Mesenchymal stem cell (in vitro differentiated cells and primary cell): ENCODE measurements around the gene TMEM140.
A peak's percentile ranks its signal among the peaks of the same experiment; 100 is the strongest.

Experiments
- DNase-seq: peaks from one replicate; pipeline ENCODE4 v3.0.0-alpha.2; 2013
- H2AFZ ChIP-seq: one replicate; pipeline ENCODE4 v1.6.1; 2013; ENCODE audit warnings: low read depth, mild to moderate bottlenecking, control low read depth, inconsistent platforms, low read length, moderate library complexity
- H2AK5ac ChIP-seq: 2 replicates; pipeline ENCODE4 v1.6.1; 2013; ENCODE audit warnings: low read length, moderate library complexity, mild to moderate bottlenecking, inconsistent platforms; ENCODE audit not compliant: severe bottlenecking
- H2BK120ac ChIP-seq: one replicate; pipeline ENCODE4 v1.6.1; 2013; ENCODE audit warnings: low read depth, mild to moderate bottlenecking, inconsistent platforms, low read length, moderate library complexity
- H2BK12ac ChIP-seq, 2 experiments: one replicate each; pipeline ENCODE4 v1.6.1; 2013; ENCODE audit warnings: inconsistent platforms in 2 of 2, low read length in 2 of 2, mild to moderate bottlenecking in 2 of 2, moderate library complexity in 2 of 2, control low read depth in 1 of 2
- H2BK15ac ChIP-seq: one replicate; pipeline ENCODE4 v1.6.1; 2013; ENCODE audit warnings: mild to moderate bottlenecking, low read depth, inconsistent platforms; ENCODE audit not compliant: poor library complexity, severe bottlenecking
- H2BK5ac ChIP-seq: 2 replicates; pipeline ENCODE4 v1.6.1; 2013; ENCODE audit warnings: low read depth, mild to moderate bottlenecking, low read length, control low read depth, inconsistent platforms; ENCODE audit not compliant: poor library complexity, severe bottlenecking
- H3K14ac ChIP-seq, 2 experiments: one replicate each; pipeline ENCODE4 v1.6.1; 2013; ENCODE audit warnings: inconsistent platforms in 2 of 2, low read length in 2 of 2, control low read depth in 1 of 2, mild to moderate bottlenecking in 1 of 2, moderate library complexity in 1 of 2
- H3K18ac ChIP-seq, 2 experiments: one replicate each; pipeline ENCODE4 v1.6.1; 2013; ENCODE audit warnings: inconsistent platforms in 2 of 2, low read length in 2 of 2, control low read depth in 1 of 2, low read depth in 1 of 2, mild to moderate bottlenecking in 1 of 2
- H3K23ac ChIP-seq, 2 experiments: one replicate each; pipeline ENCODE4 v1.6.1; 2013; ENCODE audit warnings: inconsistent platforms in 2 of 2, low read length in 2 of 2, mild to moderate bottlenecking in 2 of 2, moderate library complexity in 2 of 2, control low read depth in 1 of 2
- H3K27ac ChIP-seq: 2 replicates; pipeline ENCODE4 v1.5.1; 2013; ENCODE audit warnings: mild to moderate bottlenecking, moderate library complexity, low read length, control low read depth, inconsistent platforms; ENCODE audit not compliant: poor library complexity, severe bottlenecking
- H3K27me3 ChIP-seq, 2 experiments: 2 replicates each; pipeline versions ENCODE4 v1.6.1 to v1.7.0; 2013; ENCODE audit warnings: low read length in 2 of 2, mild to moderate bottlenecking in 2 of 2, moderate library complexity in 2 of 2, control low read depth in 1 of 2, inconsistent platforms in 1 of 2; ENCODE audit not compliant: control insufficient read depth in 1 of 2, insufficient read depth in 1 of 2
- H3K36me3 ChIP-seq, 2 experiments: 2 replicates each; pipeline versions ENCODE4 v1.6.1 to v1.7.0; 2013; ENCODE audit warnings: low read length in 2 of 2, control low read depth in 1 of 2, inconsistent platforms in 1 of 2, low read depth in 1 of 2, mild to moderate bottlenecking in 1 of 2; ENCODE audit not compliant: insufficient read depth in 2 of 2, control insufficient read depth in 1 of 2
- H3K4ac ChIP-seq, 2 experiments: one replicate each; pipeline ENCODE4 v1.6.1; 2013; ENCODE audit warnings: inconsistent platforms in 2 of 2, low read length in 2 of 2, mild to moderate bottlenecking in 2 of 2, moderate library complexity in 2 of 2, control low read depth in 1 of 2, low read depth in 1 of 2
- H3K4me1 ChIP-seq: 2 replicates; pipeline ENCODE4 v1.6.1; 2013; ENCODE audit warnings: low read depth, low read length, control low read depth; ENCODE audit not compliant: control insufficient read depth, insufficient read depth
- H3K4me2 ChIP-seq: 2 replicates; pipeline ENCODE4 v1.6.1; 2013; ENCODE audit warnings: low read length, mild to moderate bottlenecking, inconsistent platforms; ENCODE audit not compliant: poor library complexity, severe bottlenecking
- H3K4me3 ChIP-seq, 2 experiments: 2 replicates each; pipeline versions ENCODE4 v1.5.1 to v1.7.0; 2013; ENCODE audit warnings: low read length in 2 of 2, mild to moderate bottlenecking in 2 of 2, control low read depth in 1 of 2, low read depth in 1 of 2; ENCODE audit not compliant: insufficient read depth in 1 of 2
- H3K79me1 ChIP-seq: replicated peaks from 2 replicates; pipeline ENCODE4 v1.6.1; 2013; ENCODE audit warnings: mild to moderate bottlenecking, control low read depth, low read length, inconsistent platforms; ENCODE audit not compliant: poor library complexity, severe bottlenecking
- H3K9ac ChIP-seq: 2 replicates; pipeline ENCODE4 v1.7.0; 2013; ENCODE audit warnings: mild to moderate bottlenecking, low read length, moderate library complexity
- H3K9me3 ChIP-seq: 2 replicates; pipeline ENCODE4 v1.7.0; 2013; ENCODE audit warnings: mild to moderate bottlenecking, low read length; ENCODE audit not compliant: control insufficient read depth
- H4K8ac ChIP-seq: one replicate; pipeline ENCODE4 v1.6.1; 2013; ENCODE audit warnings: inconsistent platforms, mild to moderate bottlenecking, low read length, moderate library complexity
- H4K91ac ChIP-seq: one replicate; pipeline ENCODE4 v1.6.1; 2013; ENCODE audit warnings: mild to moderate bottlenecking, low read length, inconsistent platforms
- WGBS: methylation state at CpG from one replicate; pipeline ENCODE4 v1.1.7; 2013; ENCODE audit warnings: mixed read lengths; 5-methylcytosine and 5-hydroxymethylcytosine counted together

TMEM140 gene

DNA sequence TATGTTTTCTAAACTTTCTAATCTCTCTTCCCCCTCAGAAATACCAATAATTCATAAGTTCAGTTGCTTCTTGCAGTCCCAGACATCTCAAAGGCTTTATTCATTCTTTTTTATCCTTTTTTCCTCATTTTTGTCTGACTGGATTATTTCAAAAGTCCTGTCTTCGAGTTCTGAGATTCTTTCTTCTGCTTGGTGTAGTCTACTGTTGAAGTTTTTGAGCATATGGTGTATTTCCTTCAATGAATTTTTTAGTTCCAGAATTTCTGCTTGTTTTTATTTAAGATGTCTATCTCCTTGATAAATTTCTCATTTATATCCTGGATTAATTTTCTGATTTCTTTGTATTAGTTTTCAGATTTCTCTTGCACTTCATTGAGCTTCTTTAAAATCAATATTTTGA lies 8.4 kb downstream of the TMEM140 start:
- Histone ChIP-seq H3K9ac (no peak overlapping the region), H3K4me3 (no peak overlapping the region), H2AK5ac (no peak overlapping the region), H4K8ac (no peak overlapping the region), H3K23ac (no peak overlapping the region), H3K27me3 (no peaks in the 10 kb centered on the region), H3K9me3 (peaks cover 38% of the 10 kb centered on the region), H2BK12ac (no peak overlapping the region), H2BK15ac (no peak overlapping the region), H2AFZ (no peak overlapping the region), H2BK120ac (no peak overlapping the region), H3K4me2 (no peak overlapping the region), H3K79me1 (peaks cover 14% of the 10 kb centered on the region), H3K27ac (no peak overlapping the region), H3K4ac (no peak overlapping the region), H3K4me1 (peaks cover 26% of the 10 kb centered on the region), H3K14ac (no peak overlapping the region), H3K18ac (no peak overlapping the region), H3K36me3 (peaks cover 8 to 28% of the 10 kb centered on the region in 2 experiments), H4K91ac (no peak overlapping the region), H2BK5ac (no peak overlapping the region)
- WGBS, result no CpG with 5 or more reads among the region's 1 CpG
- DNase-seq, result no peak

DNA sequence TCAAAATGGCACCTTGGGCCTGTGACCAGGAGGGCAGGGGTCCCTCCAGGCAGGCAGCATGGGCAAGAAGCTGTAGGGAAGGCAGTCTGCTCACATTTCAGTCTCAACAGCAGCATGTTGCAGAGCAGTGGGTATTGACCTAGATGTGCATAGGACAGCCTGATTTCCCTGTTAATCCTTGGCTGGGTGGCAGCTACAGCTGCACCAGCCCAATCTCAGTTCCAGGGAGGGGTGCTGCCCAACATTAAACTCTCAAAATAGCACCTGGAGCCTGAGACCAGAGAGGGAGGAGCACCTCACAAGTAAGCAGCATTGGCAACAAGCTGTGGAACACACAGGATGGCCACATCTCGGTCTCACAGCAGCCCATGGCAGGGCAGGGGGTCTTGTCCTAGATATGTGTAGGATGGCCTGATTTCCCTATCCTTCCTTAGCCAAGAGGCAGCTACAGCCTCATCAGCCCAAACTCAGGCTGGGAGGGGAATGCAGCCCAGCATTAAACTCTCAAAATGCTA lies 10.3 kb downstream of the TMEM140 start:
- no peak for DNase-seq
- Histone ChIP-seq H3K79me1 (peaks cover 16% of the 10 kb centered on the region), H2BK120ac (no peak overlapping the region), H2BK12ac (peak overlapping the region; percentile 4 to 29), H3K4me1 (peaks cover 28% of the 10 kb centered on the region), H2BK15ac (no peak overlapping the region), H2BK5ac (no peak overlapping the region), H4K91ac (peak overlapping the region; percentile 58), H2AFZ (no peak overlapping the region), H3K9ac (no peak overlapping the region), H2AK5ac (peak overlapping the region; percentile 60), H3K23ac (no peak overlapping the region), H3K4me2 (no peak overlapping the region), H3K27me3 (no peaks in the 10 kb centered on the region), H3K27ac (peak overlapping the region; percentile 84), H4K8ac (no peak overlapping the region), H3K36me3 (peaks cover 8 to 24% of the 10 kb centered on the region in 2 experiments), H3K18ac (peak overlapping the region in 1 of 2 experiments; percentile 74), H3K4me3 (no peak overlapping the region), H3K14ac (no peak overlapping the region), H3K4ac (peak overlapping the region in 1 of 2 experiments; percentile 48), H3K9me3 (peaks cover 37% of the 10 kb centered on the region)
- WGBS, result 86% methylated on average over 1 of the region's 1 CpG

- 91% methylated on average over 6 of the region's 6 CpGs for WGBS
Measured at GRCh38 chr7:135158874-135159273, 11.0 kb downstream of the TMEM140 start.

DNA sequence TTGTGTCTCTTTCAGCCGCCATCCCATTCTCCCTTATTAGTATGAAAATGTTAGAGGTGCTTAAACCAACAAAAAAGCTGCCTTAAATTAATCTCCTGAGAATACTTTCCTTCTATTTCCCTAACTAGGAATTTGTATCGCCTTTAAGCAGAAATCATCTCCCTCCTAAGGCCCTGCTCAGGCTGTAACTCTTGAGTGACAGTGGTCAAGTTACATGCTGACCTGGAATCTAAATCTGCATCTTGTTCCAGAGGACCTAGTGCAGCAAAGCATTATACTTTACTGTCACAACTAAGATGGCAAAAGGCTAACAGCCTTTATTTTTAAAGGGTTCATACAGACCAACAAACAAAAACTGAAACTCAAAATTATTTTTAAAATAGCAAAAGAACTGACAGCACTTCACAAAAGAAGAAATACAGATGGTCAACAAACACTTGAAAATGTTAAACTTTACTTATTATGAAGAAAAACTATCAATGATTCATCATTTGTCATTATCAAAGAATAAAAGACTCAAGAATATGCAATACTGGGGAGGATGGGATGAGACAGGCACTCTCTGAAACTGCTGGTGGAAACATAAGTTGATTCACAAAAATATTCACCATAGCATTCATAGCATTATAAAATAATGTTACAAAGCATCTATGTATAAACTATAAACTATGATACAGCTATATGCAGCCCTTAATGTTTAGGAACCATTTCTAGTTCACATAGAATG lies 11.7 kb downstream of the TMEM140 start:
- H3K4me2 ChIP-seq, result peak overlapping the region; percentile 23

More at GRCh38 chr7:135158874-135159273, 11.0 kb downstream of the TMEM140 start:
- H3K36me3 ChIP-seq, result peaks cover 11 to 27% of the 10 kb centered on the region in 2 experiments
- H3K9me3 ChIP-seq, result peaks cover 31% of the 10 kb centered on the region
- peak overlapping the region; percentile 57 for H2BK15ac ChIP-seq
- H3K18ac ChIP-seq, result peak overlapping the region; percentile 66 to 74
- no peak overlapping the region for H3K4me2 ChIP-seq
- no peak for DNase-seq
- H2BK12ac ChIP-seq, result peak overlapping the region in 1 of 2 experiments; percentile 79
- peaks cover 18% of the 10 kb centered on the region for H3K79me1 ChIP-seq
- H4K91ac ChIP-seq, result peak overlapping the region; percentile 54
- H3K4me3 ChIP-seq, result no peak overlapping the region
- H3K27ac ChIP-seq, result peak overlapping the region; percentile 84
- no peak overlapping the region for H2AFZ ChIP-seq
- H4K8ac ChIP-seq, result no peak overlapping the region
- H3K14ac ChIP-seq, result peak overlapping the region in 1 of 2 experiments; percentile 35
- H3K27me3 ChIP-seq, result no peaks in the 10 kb centered on the region
- no peak overlapping the region for H3K23ac ChIP-seq
- H2AK5ac ChIP-seq, result peak overlapping the region; percentile 27
- peak overlapping the region in 1 of 2 experiments; percentile 63 for H3K4ac ChIP-seq
- no peak overlapping the region for H2BK5ac ChIP-seq
- peak overlapping the region; percentile 44 for H3K9ac ChIP-seq
- no peak overlapping the region for H2BK120ac ChIP-seq
- H3K4me1 ChIP-seq, result peaks cover 28% of the 10 kb centered on the region

More for the DNA sequence above, 11.7 kb downstream of the TMEM140 start:
- no peak overlapping the region for H2BK120ac ChIP-seq
- H2AK5ac ChIP-seq, result peak overlapping the region; percentile 82
- peak; percentile 32 for DNase-seq
- no peak overlapping the region for H2BK15ac ChIP-seq
- peaks cover 28% of the 10 kb centered on the region for H3K9me3 ChIP-seq
- H3K27ac ChIP-seq, result peak overlapping the region; percentile 90
- H3K23ac ChIP-seq, result no peak overlapping the region
- H2BK5ac ChIP-seq, result no peak overlapping the region
- H2BK12ac ChIP-seq, result no peak overlapping the region
- H3K4me1 ChIP-seq, result peaks cover 28% of the 10 kb centered on the region
- WGBS, result 90% methylated on average over 2 of the region's 2 CpGs
- peak overlapping the region in 1 of 2 experiments; percentile 45 for H3K4ac ChIP-seq
- no peak overlapping the region for H3K14ac ChIP-seq
- no peak overlapping the region for H2AFZ ChIP-seq
- no peak overlapping the region for H3K18ac ChIP-seq
- no peak overlapping the region for H4K8ac ChIP-seq
- no peaks in the 10 kb centered on the region for H3K27me3 ChIP-seq
- H4K91ac ChIP-seq, result no peak overlapping the region
- H3K4me3 ChIP-seq, result peak overlapping the region in 1 of 2 experiments; percentile 38
- peak overlapping the region; percentile 44 for H3K9ac ChIP-seq
- peaks cover 16 to 34% of the 10 kb centered on the region in 2 experiments for H3K36me3 ChIP-seq
- H3K79me1 ChIP-seq, result peaks cover 24% of the 10 kb centered on the region
